A549 (cell line): ENCODE results near the gene PKDREJ. TPM values are rescaled to one million over a fixed set of nuclear protein-coding genes. Genes with fewer than 3 reads are reported as not detected.
A peak's percentile ranks its signal among the peaks of the same experiment; 100 is the strongest.

ENCODE experiments used
- ATAC-seq, 2 experiments: fragments of 200-7000 bp in 1 of 2; fragments of >200 bp in 1 of 2; cut with Nextera tagmentation in 1 of 2; cut with Tn5 transposase in 1 of 2; 3 replicates each; pipeline versions ENCODE4 v1.8.0 to v1.9.1; 2018 to 2020; ENCODE audit warnings: mild to moderate bottlenecking in 1 of 2, moderate library complexity in 1 of 2
- CTCF ChIA-PET: fragments of 300-600 bp; sonication (Branson Sonifier 250); formaldehyde crosslinking; extraction: SDS; loops from one replicate; lab custom pipeline; 2021; ENCODE audit warnings: antibody characterized with exemption, inconsistent platforms; lab: Yijun Ruan, JAX
- POLR2A ChIA-PET: fragments of 350-600 bp; formaldehyde crosslinking; extraction: SDS; loops from one replicate; lab custom pipeline; 2021; ENCODE audit warnings: antibody characterized with exemption, inconsistent platforms; lab: Yijun Ruan, JAX
- DNase-seq, 2 experiments: peaks; one replicate each; pipeline versions ENCODE4 v3.0.0 to v3.0.0-alpha.2; 2011 to 2016; ENCODE audit warnings: low read depth in 1 of 2, low spot score in 1 of 2
- FAIRE-seq: peaks from 2 replicates; lab custom pipeline; 2011; peaks lifted over from hg19 to GRCh38; lab: Jason Lieb, UNC
- H3K27ac ChIP-seq, 2 experiments: fragments of >200 bp; sonication (Bioruptor Twin); formaldehyde crosslinking; 3 replicates each; pipeline ENCODE4 v1.5.1; 2016 to 2017
- H3K4me1 ChIP-seq: fragments of >200 bp; sonication (Bioruptor Twin); formaldehyde crosslinking; 3 replicates; pipeline ENCODE4 v1.6.1; 2016
- H3K4me2 ChIP-seq: fragments of >200 bp; sonication (Bioruptor Twin); formaldehyde crosslinking; 3 replicates; pipeline ENCODE4 v1.6.1; 2016
- H3K4me3 ChIP-seq: fragments of >200 bp; sonication (Bioruptor Twin); formaldehyde crosslinking; 3 replicates; pipeline ENCODE4 v1.5.1; 2016
- H3K9me3 ChIP-seq: fragments of >200 bp; sonication (Bioruptor Twin); formaldehyde crosslinking; 3 replicates; pipeline ENCODE4 v1.6.1; 2016
- BCL3 ChIP-seq: fragments of >200 bp; sonication (Bioruptor Twin); formaldehyde crosslinking; IDR thresholded peaks from 3 replicates; pipeline ENCODE4 v1.6.1; 2016
- CEBPB ChIP-seq, 2 experiments: fragments of >200 bp in 1 of 2; sonication (Bioruptor Twin) in 1 of 2; formaldehyde crosslinking in 1 of 2; IDR thresholded peaks; 2 replicates each; pipeline ENCODE4 v1.6.1; 2012 to 2016
- CHD4 ChIP-seq: fragments of 200-600 bp; sonication (generic); IDR thresholded peaks from 2 replicates; pipeline ENCODE4 v1.6.1; 2016; ENCODE audit warnings: antibody characterized with exemption, mild to moderate bottlenecking, borderline replicate concordance
- E2F6 ChIP-seq: IDR thresholded peaks from 2 replicates; pipeline ENCODE4 v1.6.1; 2012; ENCODE audit warnings: low read depth, borderline replicate concordance
- EP300 ChIP-seq, 2 experiments: fragments of >200 bp; sonication (Bioruptor Twin); formaldehyde crosslinking; IDR thresholded peaks; 2 replicates in 1 of 2; 3 replicates in 1 of 2; pipeline ENCODE4 v1.6.1; 2016 to 2017
- FOSB ChIP-seq: fragments of 250-450 bp; sonication (Bioruptor Pico); IDR thresholded peaks from 2 replicates; pipeline ENCODE4 v1.5.0; 2020; ENCODE audit warnings: mild to moderate bottlenecking, moderate library complexity
- FOSL2 ChIP-seq, 2 experiments: fragments of 450-650 bp in 1 of 2; fragments of >200 bp in 1 of 2; sonication (Bioruptor Twin) in 1 of 2; formaldehyde crosslinking; IDR thresholded peaks; 2 replicates each; pipeline versions ENCODE4 v1.5.0 to v1.6.1; 2016 to 2020; ENCODE audit warnings: mild to moderate bottlenecking in 1 of 2, moderate library complexity in 1 of 2
- HDAC2 ChIP-seq: fragments of 200-600 bp; sonication (generic); IDR thresholded peaks from 2 replicates; pipeline ENCODE4 v1.6.1; 2016
- HMGXB4 ChIP-seq: fragments of 250-450 bp; sonication (Bioruptor Pico); IDR thresholded peaks from 2 replicates; pipeline ENCODE4 v1.5.0; 2021; ENCODE audit warnings: mild to moderate bottlenecking, moderate library complexity, borderline replicate concordance
- HOXA7 ChIP-seq: fragments of 250-450 bp; sonication (Bioruptor Pico); IDR thresholded peaks from 2 replicates; pipeline ENCODE4 v1.5.0; 2020; ENCODE audit warnings: mild to moderate bottlenecking, moderate library complexity
- PBX3 ChIP-seq: IDR thresholded peaks from 2 replicates; pipeline ENCODE4 v1.6.1; 2012
- RARB ChIP-seq: fragments of 250-450 bp; sonication (Bioruptor Pico); IDR thresholded peaks from 2 replicates; pipeline ENCODE4 v1.8.0; 2021; ENCODE audit warnings: mild to moderate bottlenecking, moderate library complexity
- RFX5 ChIP-seq: fragments of 450-650 bp; IDR thresholded peaks from 2 replicates; pipeline ENCODE4 v1.7.1; 2014; ENCODE audit warnings: antibody characterized with exemption, mild to moderate bottlenecking, moderate library complexity
- SREBF2 ChIP-seq: fragments of 450-650 bp; IDR thresholded peaks from 2 replicates; pipeline ENCODE4 v1.6.1; 2014; ENCODE audit warnings: mild to moderate bottlenecking, moderate library complexity
- USF2 ChIP-seq: fragments of 450-650 bp; IDR thresholded peaks from 2 replicates; pipeline ENCODE4 v1.6.1; 2014; ENCODE audit warnings: antibody characterized with exemption
- ZC3H11A ChIP-seq: fragments of 450-650 bp; IDR thresholded peaks from 2 replicates; pipeline ENCODE4 v1.6.1; 2014; ENCODE audit warnings: antibody characterized with exemption, mild to moderate bottlenecking
- WGBS: methylation state at CpG from one replicate; pipeline ENCODE4 v1.1.6; 2017; ENCODE audit errors: missing lambda C conversion rate; 5-methylcytosine and 5-hydroxymethylcytosine counted together
- polyA plus RNA-seq, 4 experiments: library from polyadenylated mRNA; depleted of rRNA in 3 of 4; stranded (reverse); fragments of >200 nt; fragmentation: RNase III in 1 of 4; extraction: RNeasy Plus Mini Kit Qiagen cat#74134 plus additional on column Dnase treatment in 1 of 4; gene quantifications; 2 replicates in 3 of 4; 3 replicates in 1 of 4; pipeline ENCODE4 v1.2.3, GENCODE V29; 2011 to 2017

The PKDREJ gene
- polyA plus RNA-seq, 2 of the 4 experiments (the other 2 are of a cell fraction), result not detected

GRCh38 chr22:46278656-46279645 lies 15.8 kb upstream of the PKDREJ start:
- 97% methylated on average over 9 of the region's 22 CpGs for WGBS
- Histone ChIP-seq H3K4me3 (no peak overlapping the region), H3K27ac (no peak overlapping the region), H3K4me2 (no peak overlapping the region), H3K9me3 (no peaks in the 10 kb centered on the region), H3K4me1 (no peaks in the 10 kb centered on the region)
- FAIRE-seq (no peak), ATAC-seq (no peak), DNase-seq (no peak)
- CTCF ChIA-PET, result no interaction called here
- POLR2A ChIA-PET, result interaction anchor here (0.8 kb wide), 1 partner anchor 18 kb away, joined by 3 read pairs; the partner anchor contains the start of gene GTSE1
- TF ChIP-seq HMGXB4 (CRISPR knock-in tag) (no peak), FOSL2 (IDR thresholded peaks at IDR 0.05) (no peak), FOSL2 (CRISPR knock-in tag; IDR thresholded peaks at IDR 0.05) (no peak), CEBPB (IDR thresholded peaks at IDR 0.05) (no peak), E2F6 (no peak), RARB (CRISPR knock-in tag) (no peak), SREBF2 (no peak), CHD4 (no peak), ZC3H11A (no peak), HOXA7 (CRISPR knock-in tag) (no peak), HDAC2 (no peak), FOSB (CRISPR knock-in tag) (no peak), RFX5 (no peak), EP300 (IDR thresholded peaks at IDR 0.05) (no peak)

- ChIA-PET POLR2A (no interaction called here), CTCF (interaction anchor here (1.3 to 1.5 kb wide), 2 partner anchors 26 to 270 kb away, joined by 3 read pairs; partner anchors contain the start of gene CDPF1)
- Histone ChIP-seq H3K4me3 (no peak overlapping the region), H3K9me3 (no peaks in the 10 kb centered on the region), H3K4me2 (no peak overlapping the region), H3K4me1 (no peaks in the 10 kb centered on the region), H3K27ac (no peak overlapping the region)
- ATAC-seq (no peak), FAIRE-seq (no peak), DNase-seq (no peak)
- 93% methylated on average over 7 of the region's 7 CpGs for WGBS
- TF ChIP-seq CEBPB (IDR thresholded peaks at IDR 0.05) (no peak), CHD4 (no peak)
- TF ChIP-seq, all 56 proteins: peak for 0
Measured at GRCh38 chr22:46276563-46276962, 13.4 kb upstream of the PKDREJ start.

GRCh38 chr22:46275455-46276122 lies 12.4 kb upstream of the PKDREJ start:
- ATAC-seq, result no peak
- ChIA-PET POLR2A (interaction anchor here (0.7 kb wide), 1 partner anchor 8 kb away, joined by 5 read pairs; the partner anchor contains the start of gene TTC38), CTCF (interaction anchor here (1.3 kb wide), 1 partner anchor 25 kb away, joined by 3 read pairs; the partner anchor contains the start of gene CDPF1)
- no peak for DNase-seq
- WGBS, result 71% methylated on average over 3 of the region's 3 CpGs
- no peak overlapping the region for H3K27ac ChIP-seq
- H3K4me1 ChIP-seq, result no peaks in the 10 kb centered on the region
- H3K4me3 ChIP-seq, result no peak overlapping the region
- H3K9me3 ChIP-seq, result no peaks in the 10 kb centered on the region
- FAIRE-seq, result no peak
- no peak overlapping the region for H3K4me2 ChIP-seq
- TF ChIP-seq PBX3 (no peak), BCL3 (no peak), USF2 (peak; percentile 46; the same call in 1 of the 2 replicates)
